ENCODE measurements around the gene RRP1B.

GRCh38 chr21:43689556-43690337, 30.4 kb downstream of the RRP1B start:
- TF ChIP-seq CTCF (IDR thresholded peaks at IDR 0.05; ENCODE audit: insufficient read depth, low read depth, low read length) (no peak), EZH2 (IDR thresholded peaks at IDR 0.05; ENCODE audit: insufficient read depth, low read length) (no peak)
